HG02763 (cell line): ENCODE results near the gene BCAP29.

Experiments used
- ATAC-seq: cut with Tn5 transposase; IDR thresholded peaks from one replicate; pipeline ENCODE4 v1.9.1; 2021; ENCODE audit warnings: mild to moderate bottlenecking, moderate library complexity; ENCODE audit not compliant: unreplicated experiment

Gene BCAP29

DNA sequence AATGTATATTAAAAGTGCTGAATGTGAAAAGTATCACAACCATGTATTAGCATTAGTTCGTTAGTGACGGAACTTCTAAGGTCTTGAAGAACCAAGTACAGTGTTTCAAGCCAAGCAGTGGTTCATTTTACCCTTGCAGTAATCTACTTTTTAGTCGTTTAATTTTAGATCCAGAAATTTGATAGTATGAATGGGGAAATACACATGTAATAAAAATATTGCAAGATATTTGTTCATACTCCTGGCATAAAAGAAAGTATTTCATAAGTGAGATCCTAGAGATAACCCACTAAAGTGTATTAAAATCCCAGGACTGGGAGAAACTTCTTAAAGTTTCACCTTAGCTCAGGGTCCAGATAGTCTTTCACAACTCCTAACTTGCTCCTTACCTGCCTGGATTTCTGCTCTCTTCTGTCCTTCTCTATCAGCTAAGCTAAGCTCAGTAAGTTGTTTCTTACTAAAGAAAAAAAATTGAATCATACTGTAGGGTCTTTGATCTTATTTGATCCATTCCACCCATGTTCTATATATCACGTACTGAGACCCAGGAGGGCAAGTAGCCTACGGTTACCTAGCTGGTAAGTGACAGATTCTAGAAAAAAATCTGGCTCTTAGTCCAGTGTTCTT, 1.5 kb downstream of the BCAP29 start:
- no peak for ATAC-seq

DNA sequence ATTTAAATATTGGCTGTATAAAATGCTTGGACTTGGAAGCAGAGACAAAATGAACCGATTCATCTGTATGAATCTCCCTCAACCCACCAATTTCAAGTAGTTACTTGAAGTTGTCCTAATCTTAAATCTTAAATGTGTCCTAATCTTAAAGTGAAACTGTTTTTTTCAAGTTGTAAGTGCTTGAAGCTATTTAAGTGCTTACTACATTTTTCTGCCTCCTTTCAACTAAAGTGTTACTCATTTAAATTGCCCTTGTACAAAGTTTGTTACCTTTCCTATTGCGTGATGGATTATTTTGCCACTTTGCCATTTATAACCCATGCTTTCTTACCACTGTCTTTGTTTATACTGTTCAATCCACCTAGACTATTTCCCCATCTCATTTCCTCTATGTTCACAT, 2.8 kb downstream of the BCAP29 start:
- no peak for ATAC-seq

GRCh38 chr7:107584716-107585115, 4.7 kb downstream of the BCAP29 start:
- ATAC-seq: no peak

GRCh38 chr7:107588529-107589130, 8.6 kb downstream of the BCAP29 start:
- no peak for ATAC-seq

DNA sequence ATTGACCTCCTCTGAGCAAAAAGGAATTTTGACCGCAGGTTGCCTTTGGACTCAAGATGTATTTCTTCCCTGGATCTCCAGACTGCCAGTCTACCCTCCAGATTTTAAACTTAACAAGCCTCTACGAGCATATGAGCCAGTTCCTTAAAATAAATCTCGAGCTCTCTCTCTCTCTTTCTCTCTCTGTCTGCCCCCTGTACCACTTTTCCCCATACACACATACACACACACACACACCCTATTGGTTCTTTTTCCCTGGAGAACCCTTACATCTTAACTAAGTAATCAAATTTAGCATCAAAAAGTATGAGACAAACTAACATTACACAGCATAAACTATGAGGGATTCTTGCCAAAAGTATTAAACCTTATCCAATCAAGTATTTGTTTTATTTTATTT, 11.4 kb downstream of the BCAP29 start:
- ATAC-seq: no peak

- no peak for ATAC-seq
Measured at GRCh38 chr7:107592361-107593024, 12.4 kb downstream of the BCAP29 start.

DNA sequence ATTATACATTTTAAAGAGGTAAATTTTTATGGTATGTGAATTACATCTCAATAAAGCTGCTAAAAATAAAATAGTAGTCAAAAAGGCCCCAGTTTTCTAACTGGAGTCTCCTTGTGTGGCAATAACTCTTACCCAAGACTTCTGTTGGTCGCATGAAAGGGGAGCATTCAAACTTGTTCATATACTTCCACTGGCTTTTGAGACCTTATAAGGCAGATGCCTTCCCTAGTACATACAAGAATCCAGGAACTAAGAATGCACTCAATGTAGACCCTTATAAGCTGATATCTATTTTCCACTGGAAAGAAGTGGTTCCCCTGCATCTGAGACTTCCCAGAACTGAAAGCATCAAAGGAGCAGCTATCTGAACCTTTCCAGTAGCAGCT, 13.0 kb downstream of the BCAP29 start:
- ATAC-seq: no peak

GRCh38 chr7:107594961-107595737, 15.1 kb downstream of the BCAP29 start:
- no peak for ATAC-seq

DNA sequence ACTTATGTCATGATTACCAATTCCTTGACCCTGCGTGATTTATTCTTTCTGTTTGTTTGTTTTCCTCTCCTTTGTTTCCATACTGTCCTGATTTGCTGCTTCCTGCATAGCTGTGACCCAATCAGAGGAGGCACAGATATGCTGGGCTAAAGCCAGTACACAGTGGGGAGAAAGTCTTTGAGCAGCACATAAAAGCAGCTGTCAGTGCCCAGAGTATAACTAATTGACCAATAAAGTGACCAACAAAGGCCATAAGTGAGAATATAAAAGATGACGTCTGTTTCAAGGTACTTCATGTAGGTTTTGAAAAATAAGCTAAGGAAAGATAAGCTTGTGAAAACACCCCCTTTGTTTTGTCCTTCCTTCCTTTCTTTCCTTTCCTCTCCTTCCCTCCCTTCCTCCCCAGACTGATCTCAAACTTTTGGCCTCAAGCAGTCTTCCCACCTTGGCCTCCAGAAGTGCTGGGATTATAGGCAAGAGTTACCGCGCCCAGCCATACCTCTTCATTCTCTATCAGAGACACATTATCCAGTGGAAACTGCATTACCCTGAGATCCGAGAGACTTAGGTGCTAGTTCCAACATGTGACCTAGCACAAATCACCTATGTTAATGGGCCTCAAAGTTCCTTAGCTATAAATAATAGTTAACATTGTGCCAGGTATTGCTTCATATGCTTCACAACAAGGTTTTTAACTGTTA, 17.0 kb downstream of the BCAP29 start:
- no peak for ATAC-seq

GRCh38 chr7:107597582-107597916, 17.5 kb downstream of the BCAP29 start:
- ATAC-seq: no peak

- ATAC-seq: no peak
Measured at GRCh38 chr7:107597953-107598352, 17.9 kb downstream of the BCAP29 start.

GRCh38 chr7:107599262-107599661, 19.2 kb downstream of the BCAP29 start:
- ATAC-seq: no peak

- ATAC-seq: no peak
Measured at GRCh38 chr7:107600816-107601215, 20.8 kb downstream of the BCAP29 start.

DNA sequence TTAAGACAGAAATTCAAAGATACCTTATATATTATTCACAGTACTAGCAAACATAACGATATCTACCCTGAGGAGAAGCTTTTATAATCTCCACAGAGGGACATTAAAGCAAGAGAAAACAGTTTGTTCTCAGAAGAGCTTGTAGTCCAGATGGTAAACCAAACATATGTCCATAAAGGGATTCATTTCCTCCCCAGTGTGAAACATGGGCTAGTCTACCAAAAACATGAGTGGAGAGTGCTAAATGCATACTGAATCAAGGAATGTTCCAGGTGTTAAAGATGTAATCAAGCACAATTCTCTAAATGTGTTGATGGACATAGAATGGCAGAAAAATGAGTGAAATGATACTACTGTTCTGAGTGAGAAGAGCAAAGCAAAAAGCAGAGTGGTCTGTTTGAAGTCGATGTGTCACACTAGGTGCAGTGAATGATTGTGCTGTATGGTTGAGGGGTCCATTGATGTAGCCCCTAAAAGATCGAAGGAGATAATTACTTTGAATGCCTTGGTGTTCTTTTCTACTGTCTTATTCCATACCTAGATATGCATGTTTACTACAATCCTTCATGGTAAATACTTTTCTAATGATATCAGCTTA, 25.3 kb downstream of the BCAP29 start:
- no peak for ATAC-seq

GRCh38 chr7:107606303-107606702, 26.3 kb downstream of the BCAP29 start:
- ATAC-seq: no peak

DNA sequence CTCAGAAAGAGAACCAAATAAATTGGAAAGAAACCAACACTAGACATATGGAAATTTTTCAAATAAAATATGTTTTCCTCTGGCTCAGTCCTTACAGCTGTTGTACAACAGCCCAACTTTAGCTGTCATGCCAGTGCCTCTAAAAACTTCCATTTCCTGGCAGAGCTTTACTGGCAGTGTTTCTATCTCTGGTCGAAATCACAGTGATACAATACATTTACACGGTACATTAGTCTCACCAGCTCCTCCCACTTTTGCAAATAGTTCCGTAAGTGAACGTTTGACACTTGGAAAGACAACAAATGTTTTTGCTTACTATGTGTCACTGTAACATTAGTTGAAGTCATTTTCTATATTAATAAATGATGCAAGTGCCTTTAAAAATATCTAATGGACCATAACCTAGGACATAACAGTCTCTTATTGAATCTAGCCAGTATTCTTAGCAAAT, 29.8 kb downstream of the BCAP29 start:
- no peak for ATAC-seq

- ATAC-seq: no peak
Measured at GRCh38 chr7:107610323-107610722, 30.3 kb downstream of the BCAP29 start.

GRCh38 chr7:107613439-107613838, 33.4 kb downstream of the BCAP29 start:
- no peak for ATAC-seq

DNA sequence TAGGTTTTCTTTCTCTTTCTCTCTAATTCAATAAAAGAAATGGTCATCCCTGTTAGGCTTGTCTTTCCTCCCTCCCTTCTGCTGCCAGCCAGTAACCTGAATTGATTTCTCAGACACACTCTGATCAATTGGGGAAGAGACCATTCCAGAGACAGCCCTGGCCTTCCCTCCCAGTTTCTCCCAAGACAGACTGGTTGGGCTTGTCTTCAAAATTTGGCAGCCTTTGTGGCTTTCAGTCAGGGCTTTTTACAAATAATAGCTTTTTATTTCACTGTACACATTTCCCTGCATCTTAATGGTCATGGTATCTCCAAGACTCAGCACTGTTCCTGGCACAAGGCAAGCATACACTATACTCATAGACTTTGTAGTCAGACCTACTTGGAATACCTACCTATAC, 33.9 kb downstream of the BCAP29 start:
- ATAC-seq: no peak

GRCh38 chr7:107614425-107614824, 34.4 kb downstream of the BCAP29 start:
- no peak for ATAC-seq
